Measurements from ENCODE around the gene EVI5.

EVI5 gene

GRCh38 chr1:92461364-92462097 lies 323.4 kb downstream of the EVI5 start:
- Mint-ChIP-seq H3K27ac (no peak overlapping the region), H3K4me3 (no peak overlapping the region), H3K27me3 (ENCODE audit: low read depth) (no peaks in the 10 kb centered on the region), H3K36me3 (ENCODE audit: low read depth) (no peaks in the 10 kb centered on the region), H3K4me1 (no peaks in the 10 kb centered on the region), H3K9me3 (no peaks in the 10 kb centered on the region)
- TF ChIP-seq, protein P1, sequence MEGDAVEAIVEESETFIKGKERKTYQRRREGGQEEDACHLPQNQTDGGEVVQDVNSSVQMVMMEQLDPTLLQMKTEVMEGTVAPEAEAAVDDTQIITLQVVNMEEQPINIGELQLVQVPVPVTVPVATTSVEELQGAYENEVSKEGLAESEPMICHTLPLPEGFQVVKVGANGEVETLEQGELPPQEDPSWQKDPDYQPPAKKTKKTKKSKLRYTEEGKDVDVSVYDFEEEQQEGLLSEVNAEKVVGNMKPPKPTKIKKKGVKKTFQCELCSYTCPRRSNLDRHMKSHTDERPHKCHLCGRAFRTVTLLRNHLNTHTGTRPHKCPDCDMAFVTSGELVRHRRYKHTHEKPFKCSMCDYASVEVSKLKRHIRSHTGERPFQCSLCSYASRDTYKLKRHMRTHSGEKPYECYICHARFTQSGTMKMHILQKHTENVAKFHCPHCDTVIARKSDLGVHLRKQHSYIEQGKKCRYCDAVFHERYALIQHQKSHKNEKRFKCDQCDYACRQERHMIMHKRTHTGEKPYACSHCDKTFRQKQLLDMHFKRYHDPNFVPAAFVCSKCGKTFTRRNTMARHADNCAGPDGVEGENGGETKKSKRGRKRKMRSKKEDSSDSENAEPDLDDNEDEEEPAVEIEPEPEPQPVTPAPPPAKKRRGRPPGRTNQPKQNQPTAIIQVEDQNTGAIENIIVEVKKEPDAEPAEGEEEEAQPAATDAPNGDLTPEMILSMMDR (IDR thresholded peaks at IDR 0.05; ENCODE audit: unreplicated experiment in 3 of 3): no peak

DNA sequence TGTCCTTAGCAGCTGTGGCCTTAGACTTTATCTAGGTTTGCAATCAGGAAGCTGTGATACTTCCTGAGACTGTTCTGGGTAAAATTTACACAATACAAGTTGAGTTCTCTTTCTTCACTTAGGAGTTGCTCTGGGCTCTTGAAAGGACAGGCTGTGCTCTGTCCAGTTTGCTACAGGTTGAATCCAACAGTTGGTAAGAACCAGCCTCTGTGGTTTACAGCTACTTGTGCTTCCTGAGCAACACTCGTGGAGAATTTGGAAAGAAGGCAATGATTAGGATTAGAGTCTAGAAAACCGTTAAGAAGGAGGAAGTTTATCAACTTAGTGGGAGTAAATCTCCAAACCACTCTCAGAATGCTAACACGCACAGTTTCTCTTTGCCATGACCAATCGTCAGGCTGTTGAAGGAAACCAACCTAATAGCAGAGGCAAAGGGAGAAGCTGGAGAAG lies 325.0 kb downstream of the EVI5 start:
- Mint-ChIP-seq H3K36me3 (ENCODE audit: low read depth) (no peaks in the 10 kb centered on the region), H3K4me3 (no peak overlapping the region), H3K9me3 (no peaks in the 10 kb centered on the region), H3K4me1 (no peaks in the 10 kb centered on the region), H3K27me3 (ENCODE audit: low read depth) (no peaks in the 10 kb centered on the region), H3K27ac (no peak overlapping the region)
- TF ChIP-seq, protein P1 (IDR thresholded peaks at IDR 0.05; ENCODE audit: unreplicated experiment in 3 of 3): no peak
